ENCODE measurements around the gene HARBI1.

The HARBI1 gene

DNA sequence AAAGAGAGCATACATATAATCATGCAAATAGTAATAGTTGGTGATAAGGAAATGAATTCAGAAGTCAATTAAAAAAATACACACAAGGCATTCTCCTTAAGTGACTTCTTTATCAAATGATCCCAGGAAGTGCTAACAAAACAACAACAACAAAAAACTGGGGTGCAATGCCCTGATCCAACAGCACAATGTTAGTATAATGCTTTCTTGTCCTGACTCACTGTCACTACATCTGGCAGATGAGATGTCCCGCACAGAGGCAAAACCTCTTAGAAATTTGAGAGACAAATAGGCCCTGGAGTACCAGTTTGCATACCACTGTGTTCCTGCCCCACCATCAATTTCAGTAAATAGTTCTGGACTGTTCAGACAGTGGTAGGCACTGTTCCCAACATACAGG lies 12.2 kb downstream of the HARBI1 start:
- TF ChIP-seq ZNF274 (IDR thresholded peaks at IDR 0.05; ENCODE audit: low read depth, low read length) (no peak), YY1 (IDR thresholded peaks at IDR 0.05; ENCODE audit: insufficient read depth, insufficient read length) (no peak), SUZ12 (IDR thresholded peaks at IDR 0.05; ENCODE audit: extremely low read depth, insufficient read depth, insufficient read length) (no peak)
- Histone ChIP-seq H3K4me3 (ENCODE audit: insufficient read length, low read depth) (no peak overlapping the region), H3K9me3 (ENCODE audit: insufficient read depth, low read length) (no peaks in the 10 kb centered on the region), H3K27me3 (ENCODE audit: insufficient read depth, insufficient read length) (no peaks in the 10 kb centered on the region), H3K4me1 (ENCODE audit: insufficient read depth, insufficient read length) (no peaks in the 10 kb centered on the region), H3K36me3 (ENCODE audit: insufficient read depth, insufficient read length, low read length) (peaks cover 15% of the 10 kb centered on the region), H3K9ac (ENCODE audit: insufficient read length, low read depth) (no peak overlapping the region)
- DNase-seq (ENCODE audit: low read depth, low spot score): no peak

GRCh38 chr11:46603704-46604308 lies 13.2 kb downstream of the HARBI1 start:
- no peak overlapping the region for H3K9ac ChIP-seq (ENCODE audit: insufficient read length, low read depth)
- no peaks in the 10 kb centered on the region for H3K4me1 ChIP-seq (ENCODE audit: insufficient read depth, insufficient read length)
- H3K9me3 ChIP-seq (ENCODE audit: insufficient read depth, low read length): no peaks in the 10 kb centered on the region
- peaks cover 11% of the 10 kb centered on the region for H3K36me3 ChIP-seq (ENCODE audit: insufficient read depth, insufficient read length, low read length)
- DNase-seq (ENCODE audit: low read depth, low spot score): no peak
- no peak for TF ChIP-seq ZNF274 (IDR thresholded peaks at IDR 0.05; ENCODE audit: low read depth, low read length)
- no peak for TF ChIP-seq SUZ12 (IDR thresholded peaks at IDR 0.05; ENCODE audit: extremely low read depth, insufficient read depth, insufficient read length)
- no peak for TF ChIP-seq YY1 (IDR thresholded peaks at IDR 0.05; ENCODE audit: insufficient read depth, insufficient read length)
- H3K4me3 ChIP-seq (ENCODE audit: insufficient read length, low read depth): no peak overlapping the region
- H3K27me3 ChIP-seq (ENCODE audit: insufficient read depth, insufficient read length): no peaks in the 10 kb centered on the region

- Histone ChIP-seq H3K36me3 (ENCODE audit: insufficient read depth, insufficient read length, low read length) (peaks cover 11% of the 10 kb centered on the region), H3K4me3 (ENCODE audit: insufficient read length, low read depth) (no peak overlapping the region), H3K27me3 (ENCODE audit: insufficient read depth, insufficient read length) (no peaks in the 10 kb centered on the region), H3K9ac (ENCODE audit: insufficient read length, low read depth) (no peak overlapping the region), H3K4me1 (ENCODE audit: insufficient read depth, insufficient read length) (no peaks in the 10 kb centered on the region), H3K9me3 (ENCODE audit: insufficient read depth, low read length) (no peaks in the 10 kb centered on the region)
- DNase-seq (ENCODE audit: low read depth, low spot score): no peak
- TF ChIP-seq ZNF274 (IDR thresholded peaks at IDR 0.05; ENCODE audit: low read depth, low read length) (no peak), YY1 (IDR thresholded peaks at IDR 0.05; ENCODE audit: insufficient read depth, insufficient read length) (no peak), SUZ12 (IDR thresholded peaks at IDR 0.05; ENCODE audit: extremely low read depth, insufficient read depth, insufficient read length) (no peak)
Observed at GRCh38 chr11:46601129-46601528, 15.9 kb downstream of the HARBI1 start.

DNA sequence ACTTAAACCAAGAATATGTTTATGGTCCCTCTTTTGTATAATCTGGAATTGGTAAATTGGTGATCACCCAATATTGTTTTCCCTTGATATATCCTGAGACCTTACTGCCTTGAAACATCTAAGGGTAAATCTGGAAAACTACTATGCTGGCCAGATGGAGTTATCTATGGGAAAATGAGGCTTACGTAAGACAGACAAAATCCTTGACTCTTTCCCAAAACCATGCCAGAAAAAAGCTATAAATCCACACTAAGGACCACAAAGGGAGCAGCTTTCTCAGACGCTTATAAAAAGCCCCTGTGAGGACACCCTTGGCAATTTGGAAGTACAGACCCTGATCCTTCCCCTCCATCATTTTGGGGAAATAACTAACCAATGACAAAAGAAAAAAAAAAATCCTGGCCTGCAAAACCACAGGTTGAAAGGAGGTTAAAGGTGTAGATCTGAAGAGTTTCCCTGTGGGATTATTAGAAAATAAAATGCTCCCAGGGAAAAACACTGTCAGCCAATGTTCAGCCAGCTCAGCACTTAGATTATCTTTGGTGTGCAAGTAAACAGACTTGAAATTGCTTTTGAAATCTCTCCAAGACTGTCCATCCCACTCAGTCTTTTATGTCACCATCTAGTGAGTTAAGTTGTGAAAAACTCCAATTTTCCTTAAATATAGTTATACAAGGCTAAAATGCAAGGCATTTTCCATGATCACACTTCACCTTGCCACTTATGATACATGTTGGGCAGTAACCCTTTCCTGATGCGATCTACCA lies 16.6 kb downstream of the HARBI1 start:
- TF ChIP-seq SUZ12 (IDR thresholded peaks at IDR 0.05; ENCODE audit: extremely low read depth, insufficient read depth, insufficient read length): no peak
- no peak for TF ChIP-seq ZNF274 (IDR thresholded peaks at IDR 0.05; ENCODE audit: low read depth, low read length)
- TF ChIP-seq YY1 (IDR thresholded peaks at IDR 0.05; ENCODE audit: insufficient read depth, insufficient read length): no peak
- Histone ChIP-seq H3K4me1 (ENCODE audit: insufficient read depth, insufficient read length) (no peaks in the 10 kb centered on the region), H3K9me3 (ENCODE audit: insufficient read depth, low read length) (no peaks in the 10 kb centered on the region), H3K27me3 (ENCODE audit: insufficient read depth, insufficient read length) (no peaks in the 10 kb centered on the region), H3K36me3 (ENCODE audit: insufficient read depth, insufficient read length, low read length) (peaks cover 11% of the 10 kb centered on the region), H3K4me3 (ENCODE audit: insufficient read length, low read depth) (no peak overlapping the region), H3K9ac (ENCODE audit: insufficient read length, low read depth) (no peak overlapping the region)
- no peak for DNase-seq (ENCODE audit: low read depth, low spot score)

DNA sequence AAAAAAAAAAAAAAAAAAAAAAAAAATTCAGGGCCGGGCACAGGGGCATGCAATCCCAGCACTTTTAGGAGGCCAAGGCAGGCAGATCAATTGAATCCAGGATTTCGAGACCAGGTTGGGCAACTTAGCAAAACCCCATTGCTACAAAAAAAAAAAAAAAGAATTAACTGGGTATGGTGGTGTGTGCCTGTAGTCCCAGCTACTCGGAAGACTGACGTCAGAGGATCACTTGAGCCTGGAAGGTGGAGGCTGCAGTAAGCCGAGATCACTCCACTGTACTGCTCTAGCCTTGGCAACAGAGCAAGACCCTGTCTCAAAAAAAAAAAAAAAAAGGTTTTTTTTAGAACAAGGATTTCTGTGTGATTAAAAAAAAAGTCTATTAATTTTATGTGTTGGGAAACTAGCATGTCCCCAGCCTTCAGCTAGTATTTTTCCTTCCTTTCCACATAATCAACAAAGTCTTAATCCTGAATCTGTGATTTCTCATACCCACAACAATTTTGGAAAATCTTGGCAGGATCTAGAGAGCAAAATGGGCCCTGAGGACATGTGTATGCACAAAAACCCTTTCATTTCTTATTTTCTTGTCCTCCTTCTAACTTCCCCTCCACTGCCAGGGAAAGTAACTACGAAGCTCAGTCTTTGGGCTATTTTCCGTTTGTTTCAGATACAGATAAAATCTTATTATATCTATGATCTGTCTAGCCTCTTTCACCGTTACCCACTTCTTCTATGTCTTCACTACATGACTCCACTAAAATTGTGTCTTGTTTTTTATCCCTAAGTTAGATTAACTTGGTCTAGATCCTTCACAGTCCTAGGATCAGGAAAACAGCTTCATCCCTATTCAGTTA lies 17.5 kb downstream of the HARBI1 start:
- H3K4me1 ChIP-seq (ENCODE audit: insufficient read depth, insufficient read length): no peaks in the 10 kb centered on the region
- peaks cover 11% of the 10 kb centered on the region for H3K36me3 ChIP-seq (ENCODE audit: insufficient read depth, insufficient read length, low read length)
- H3K27me3 ChIP-seq (ENCODE audit: insufficient read depth, insufficient read length): no peaks in the 10 kb centered on the region
- no peak overlapping the region for H3K9ac ChIP-seq (ENCODE audit: insufficient read length, low read depth)
- H3K9me3 ChIP-seq (ENCODE audit: insufficient read depth, low read length): no peaks in the 10 kb centered on the region
- no peak for DNase-seq (ENCODE audit: low read depth, low spot score)
- TF ChIP-seq SUZ12 (IDR thresholded peaks at IDR 0.05; ENCODE audit: extremely low read depth, insufficient read depth, insufficient read length): no peak
- no peak for TF ChIP-seq ZNF274 (IDR thresholded peaks at IDR 0.05; ENCODE audit: low read depth, low read length)
- no peak for TF ChIP-seq YY1 (IDR thresholded peaks at IDR 0.05; ENCODE audit: insufficient read depth, insufficient read length)
- no peak overlapping the region for H3K4me3 ChIP-seq (ENCODE audit: insufficient read length, low read depth)

- Histone ChIP-seq H3K9ac (ENCODE audit: insufficient read length, low read depth) (no peak overlapping the region), H3K4me1 (ENCODE audit: insufficient read depth, insufficient read length) (no peaks in the 10 kb centered on the region), H3K27me3 (ENCODE audit: insufficient read depth, insufficient read length) (no peaks in the 10 kb centered on the region), H3K4me3 (ENCODE audit: insufficient read length, low read depth) (no peak overlapping the region), H3K36me3 (ENCODE audit: insufficient read depth, insufficient read length, low read length) (no peaks in the 10 kb centered on the region), H3K9me3 (ENCODE audit: insufficient read depth, low read length) (no peaks in the 10 kb centered on the region)
- TF ChIP-seq SUZ12 (IDR thresholded peaks at IDR 0.05; ENCODE audit: extremely low read depth, insufficient read depth, insufficient read length) (no peak), ZNF274 (IDR thresholded peaks at IDR 0.05; ENCODE audit: low read depth, low read length) (no peak), YY1 (IDR thresholded peaks at IDR 0.05; ENCODE audit: insufficient read depth, insufficient read length) (no peak)
- DNase-seq (ENCODE audit: low read depth, low spot score): no peak
Observed at GRCh38 chr11:46597609-46598219, 19.3 kb downstream of the HARBI1 start.

Data from NT2/D1 (cell line).